22Rv1 (cell line): ENCODE results near the gene ACYP2.

Source experiments
- CTCF ChIP-seq: fragments of 450-650 bp; IDR thresholded peaks from 2 replicates; pipeline ENCODE4 v1.5.1; 2017; ENCODE audit warnings: mild to moderate bottlenecking
- ZFX ChIP-seq: fragments of 450-650 bp; IDR thresholded peaks from 2 replicates; pipeline ENCODE4 v1.6.1; 2017; ENCODE audit warnings: antibody characterized with exemption, borderline replicate concordance

- no peak for TF ChIP-seq CTCF
- TF ChIP-seq ZFX = no peak
Observed at GRCh38 chr2:54330162-54330925, 214.9 kb downstream of the ACYP2 start.
